Hindlimb muscle (tissue), 1 donor: ENCODE measurements around the gene PROC. TPM values are rescaled to one million over a fixed set of nuclear protein-coding genes. Genes with fewer than 3 reads are reported as not detected.
"Not testable (repeated sequence)": the region's sequence is repeated elsewhere in the genome, so short reads cannot be mapped to it uniquely, and the experiment has no call there.

Experiments used
- DNase-seq: peaks from one replicate; pipeline ENCODE4 v3.0.0-alpha.2; 2013
- polyA plus RNA-seq: library from polyadenylated mRNA; unstranded; fragments of 120-200 nt; gene quantifications from one replicate; pipeline ENCODE4 v1.2.1, GENCODE V29; 2013; ENCODE audit not compliant: insufficient read length

Gene PROC
- polyA plus RNA-seq, 1 donor = 0.93 TPM

GRCh38 chr2:127397568-127398238 lies 20.5 kb upstream of the PROC start:
- DNase-seq = no peak

GRCh38 chr2:127398239-127398590 lies 20.0 kb upstream of the PROC start:
- DNase-seq = peak; percentile 49

GRCh38 chr2:127400533-127400896 lies 17.7 kb upstream of the PROC start:
- no peak for DNase-seq

- DNase-seq = peak; percentile 68
Measured at GRCh38 chr2:127400897-127401756, 17.1 kb upstream of the PROC start.

- DNase-seq = no peak
Measured at GRCh38 chr2:127401757-127402695, 16.2 kb upstream of the PROC start.

GRCh38 chr2:127403460-127403859 lies 14.8 kb upstream of the PROC start:
- DNase-seq = no peak

- no peak for DNase-seq
Measured at GRCh38 chr2:127404466-127405254, 13.6 kb upstream of the PROC start.

GRCh38 chr2:127405255-127405610 lies 13.0 kb upstream of the PROC start:
- no peak for DNase-seq

GRCh38 chr2:127406454-127406853 lies 11.8 kb upstream of the PROC start:
- no peak for DNase-seq

GRCh38 chr2:127407091-127407490 lies 11.1 kb upstream of the PROC start:
- no peak for DNase-seq

- no peak for DNase-seq
Measured at GRCh38 chr2:127407661-127408003, 10.6 kb upstream of the PROC start.

GRCh38 chr2:127408004-127408806 lies 10.0 kb upstream of the PROC start:
- DNase-seq = peak; percentile 93

- no peak for DNase-seq
Measured at GRCh38 chr2:127408807-127409099, 9.5 kb upstream of the PROC start.

- not testable (repeated sequence) for DNase-seq
Measured at GRCh38 chr2:127409716-127410115, 8.5 kb upstream of the PROC start.

GRCh38 chr2:127410871-127411652 lies 7.2 kb upstream of the PROC start:
- no peak for DNase-seq

- DNase-seq = no peak
Measured at GRCh38 chr2:127411653-127412369, 6.4 kb upstream of the PROC start.

GRCh38 chr2:127413200-127413599 lies 5.0 kb upstream of the PROC start:
- DNase-seq = no peak

GRCh38 chr2:127413782-127414637 lies 4.2 kb upstream of the PROC start:
- no peak for DNase-seq
